ENCODE results near the gene PDCD2.

GRCh38 chr6:170532867-170533488 lies 51.5 kb downstream of the PDCD2 start:
- no peak for TF ChIP-seq EZH2 (IDR thresholded peaks at IDR 0.05; ENCODE audit: low read length)
- no peak for TF ChIP-seq CTCF (optimal IDR thresholded peaks at IDR 0.05 in 1 of 3, IDR thresholded peaks at IDR 0.05 in 1 of 3, conservative IDR thresholded peaks at IDR 0.05 in 1 of 3; ENCODE audit: extremely low read depth in 1 of 3, insufficient read depth in 2 of 3, low read length in 3 of 3)

All from keratinocyte (primary cell).